Heart left ventricle (tissue), 13 donors: ENCODE measurements around the gene CREM.

Experiments
- CTCF ChIP-seq, 12 donors: fragments of 200-600 bp; sonication (generic) in 4 of 12; IDR thresholded peaks; one replicate each; pipeline versions ENCODE4 v1.5.0 to v1.8.0; 2018 to 2022; ENCODE audit warnings: antibody characterized with exemption in 12 of 12, mild to moderate bottlenecking in 5 of 12
- POLR2A ChIP-seq, 2 donors: fragments of 450-650 bp; IDR thresholded peaks; one replicate each; pipeline ENCODE4 v1.6.1; 2017; ENCODE audit warnings: antibody characterized with exemption in 2 of 2, mild to moderate bottlenecking in 2 of 2, moderate library complexity in 2 of 2
- donor health status: ischemic (EF 13 %, LVEDD 7.1; RV severe dilation, severe dysfunction).
- donor health status: DM: no; HTN: yes; CAD: no.
- donor health status: DM: no; HTN: no; CAD: no.
- donor health status: ischemic (EF 25% LVEDD 6.9; RV normal size, moderate dysfunction).
- donor health status: ischemic (EF 25% LVEDD 5.7; RV mildly dilated, moderate dysfunction).
- donor health status: ischemic (EF 35%, LVEDD 5.7; RV mildly dilated, moderate dysfunction).
- donor health status: nonischemic (EF 11% LVEDD 7.7; RV severe dilation, severe dysfunction).
- donor health status: DM: yes; HTN: yes; CAD: no.
- donor health status: PGD.
- donor health status: ischemic (EF 29% LVEDD 5.4; RV normal size, mild dysfunction).
- donor health status: nonischemic (EF 23%, LVEDD 6.1; RV moderate dilation, normal function).

GRCh38 chr10:35167342-35167741, 40.7 kb downstream of the CREM start:
- TF ChIP-seq CTCF (IDR thresholded peaks at IDR 0.05) (no peak), POLR2A (IDR thresholded peaks at IDR 0.05) (no peak)
